Measurements from ENCODE around the gene ADCK1.

Gene ADCK1

DNA sequence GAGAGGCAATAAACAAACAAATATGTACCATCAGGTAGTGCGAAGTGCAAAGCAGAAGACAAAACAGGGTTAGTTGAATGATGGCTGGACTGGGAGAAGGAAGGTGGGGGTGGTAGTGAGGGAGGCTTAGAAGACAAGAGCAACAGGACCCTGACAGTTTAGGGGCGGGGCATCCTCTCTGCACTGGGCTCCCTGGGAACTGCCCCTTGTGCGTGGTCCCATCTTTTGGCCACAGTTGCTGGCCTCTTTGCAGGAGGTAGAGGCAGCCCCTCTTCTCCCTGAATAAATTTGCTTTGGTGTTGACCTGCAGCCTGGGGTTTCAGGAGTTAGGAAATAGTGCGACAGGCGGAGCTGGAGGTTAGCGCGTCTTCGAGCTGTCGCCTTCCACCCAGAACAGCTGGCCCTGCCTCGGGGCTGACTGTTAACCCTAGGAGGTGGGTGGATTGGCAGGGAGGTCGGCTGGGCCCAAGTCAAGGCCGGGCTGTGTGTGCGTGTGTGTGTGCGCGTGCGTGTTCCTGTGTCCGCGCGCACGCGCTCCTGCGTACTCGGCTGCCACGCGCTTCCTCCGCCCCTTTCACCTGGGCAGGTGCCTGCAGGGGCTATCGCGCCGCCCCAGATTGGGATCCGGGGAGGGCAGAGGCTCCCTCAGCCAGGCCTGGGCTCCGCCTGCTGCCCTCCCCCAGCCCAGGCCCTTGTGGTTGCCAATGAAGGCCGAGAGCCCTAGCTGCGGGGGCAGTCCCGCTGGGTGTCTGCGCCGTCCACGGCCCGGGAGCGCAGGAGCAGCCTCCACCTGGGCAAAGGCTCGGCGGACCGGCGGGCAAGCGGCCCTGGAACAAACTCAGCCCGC lies 180.8 kb downstream of the ADCK1 start:
- Histone ChIP-seq H3K36me3 (ENCODE audit: control insufficient read depth in 2 of 2, insufficient read depth in 1 of 2, low read length in 2 of 2) (no peaks in the 10 kb centered on the region), H3K9me3 (ENCODE audit: control insufficient read depth, insufficient read depth, low read depth, low read length) (no peaks in the 10 kb centered on the region), H3K27ac (ENCODE audit: extremely low read depth, low read depth, low read length) (no peak overlapping the region), H3K4me3 (ENCODE audit: low read depth, low read length) (no peak overlapping the region), H3K4me1 (ENCODE audit: control insufficient read depth, insufficient read depth, low read length) (0 out of 2 replicates have a peak, but pooled peaks cover 5% of the 10 kb centered on the region)
- CTCF ChIA-PET: no interaction called here
- TF ChIP-seq ZNF274 (IDR thresholded peaks at IDR 0.05; ENCODE audit: low read length) (no peak), ZNF274 (tag by site-specific recombination; IDR thresholded peaks at IDR 0.05; ENCODE audit: borderline replicate concordance) (no peak), ZFP69B (tag by site-specific recombination; IDR thresholded peaks at IDR 0.05) (no peak), GLI2 (tag by site-specific recombination; IDR thresholded peaks at IDR 0.05; ENCODE audit: borderline replicate concordance, low read depth) (no peak), FEZF1 (tag by site-specific recombination; IDR thresholded peaks at IDR 0.05) (no peak), ZNF777 (tag by site-specific recombination; IDR thresholded peaks at IDR 0.05; ENCODE audit: borderline replicate concordance) (no peak), ZNF223 (tag by site-specific recombination; IDR thresholded peaks at IDR 0.05) (no peak), ZBTB21 (tag by site-specific recombination; IDR thresholded peaks at IDR 0.05) (no peak), KLF1 (tag by site-specific recombination; IDR thresholded peaks at IDR 0.05) (no peak), ZNF629 (tag by site-specific recombination; IDR thresholded peaks at IDR 0.05) (no peak), ZNF112 (tag by site-specific recombination; IDR thresholded peaks at IDR 0.05) (no peak), ZNF654 (tag by site-specific recombination; IDR thresholded peaks at IDR 0.05; ENCODE audit: low read depth) (no peak)
- TF ChIP-seq, protein P1, sequence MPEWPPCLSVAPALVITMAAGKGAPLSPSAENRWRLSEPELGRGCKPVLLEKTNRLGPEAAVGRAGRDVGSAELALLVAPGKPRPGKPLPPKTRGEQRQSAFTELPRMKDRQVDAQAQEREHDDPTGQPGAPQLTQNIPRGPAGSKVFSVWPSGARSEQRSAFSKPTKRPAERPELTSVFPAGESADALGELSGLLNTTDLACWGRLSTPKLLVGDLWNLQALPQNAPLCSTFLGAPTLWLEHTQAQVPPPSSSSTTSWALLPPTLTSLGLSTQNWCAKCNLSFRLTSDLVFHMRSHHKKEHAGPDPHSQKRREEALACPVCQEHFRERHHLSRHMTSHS (tag by site-specific recombination; IDR thresholded peaks at IDR 0.05): no peak
- TF ChIP-seq, protein P2, sequence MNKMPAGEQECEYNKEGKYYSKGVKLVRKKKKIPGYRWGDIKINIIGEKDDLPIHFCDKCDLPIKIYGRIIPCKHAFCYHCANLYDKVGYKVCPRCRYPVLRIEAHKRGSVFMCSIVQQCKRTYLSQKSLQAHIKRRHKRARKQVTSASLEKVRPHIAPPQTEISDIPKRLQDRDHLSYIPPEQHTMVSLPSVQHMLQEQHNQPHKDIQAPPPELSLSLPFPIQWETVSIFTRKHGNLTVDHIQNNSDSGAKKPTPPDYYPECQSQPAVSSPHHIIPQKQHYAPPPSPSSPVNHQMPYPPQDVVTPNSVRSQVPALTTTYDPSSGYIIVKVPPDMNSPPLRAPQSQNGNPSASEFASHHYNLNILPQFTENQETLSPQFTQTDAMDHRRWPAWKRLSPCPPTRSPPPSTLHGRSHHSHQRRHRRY (tag by site-specific recombination; IDR thresholded peaks at IDR 0.05): no peak
- TF ChIP-seq, protein P3, sequence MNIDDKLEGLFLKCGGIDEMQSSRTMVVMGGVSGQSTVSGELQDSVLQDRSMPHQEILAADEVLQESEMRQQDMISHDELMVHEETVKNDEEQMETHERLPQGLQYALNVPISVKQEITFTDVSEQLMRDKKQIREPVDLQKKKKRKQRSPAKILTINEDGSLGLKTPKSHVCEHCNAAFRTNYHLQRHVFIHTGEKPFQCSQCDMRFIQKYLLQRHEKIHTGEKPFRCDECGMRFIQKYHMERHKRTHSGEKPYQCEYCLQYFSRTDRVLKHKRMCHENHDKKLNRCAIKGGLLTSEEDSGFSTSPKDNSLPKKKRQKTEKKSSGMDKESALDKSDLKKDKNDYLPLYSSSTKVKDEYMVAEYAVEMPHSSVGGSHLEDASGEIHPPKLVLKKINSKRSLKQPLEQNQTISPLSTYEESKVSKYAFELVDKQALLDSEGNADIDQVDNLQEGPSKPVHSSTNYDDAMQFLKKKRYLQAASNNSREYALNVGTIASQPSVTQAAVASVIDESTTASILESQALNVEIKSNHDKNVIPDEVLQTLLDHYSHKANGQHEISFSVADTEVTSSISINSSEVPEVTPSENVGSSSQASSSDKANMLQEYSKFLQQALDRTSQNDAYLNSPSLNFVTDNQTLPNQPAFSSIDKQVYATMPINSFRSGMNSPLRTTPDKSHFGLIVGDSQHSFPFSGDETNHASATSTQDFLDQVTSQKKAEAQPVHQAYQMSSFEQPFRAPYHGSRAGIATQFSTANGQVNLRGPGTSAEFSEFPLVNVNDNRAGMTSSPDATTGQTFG (tag by site-specific recombination; IDR thresholded peaks at IDR 0.05; ENCODE audit: borderline replicate concordance): no peak
- TF ChIP-seq, protein P4, sequence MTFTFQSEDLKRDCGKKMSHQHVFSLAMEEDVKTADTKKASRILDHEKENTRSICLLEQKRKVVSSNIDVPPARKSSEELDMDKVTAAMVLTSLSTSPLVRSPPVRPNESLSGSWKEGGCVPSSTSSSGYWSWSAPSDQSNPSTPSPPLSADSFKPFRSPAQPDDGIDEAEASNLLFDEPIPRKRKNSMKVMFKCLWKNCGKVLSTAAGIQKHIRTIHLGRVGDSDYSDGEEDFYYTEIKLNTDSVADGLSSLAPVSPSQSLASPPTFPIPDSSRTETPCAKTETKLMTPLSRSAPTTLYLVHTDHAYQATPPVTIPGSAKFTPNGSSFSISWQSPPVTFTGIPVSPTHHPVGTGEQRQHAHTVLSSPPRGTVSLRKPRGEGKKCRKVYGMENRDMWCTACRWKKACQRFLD (tag by site-specific recombination; IDR thresholded peaks at IDR 0.05): no peak
- POLR2A ChIA-PET: no interaction called here

Measured in HEK293 (cell line).